ENCODE results near the gene SLC16A2.

DNA sequence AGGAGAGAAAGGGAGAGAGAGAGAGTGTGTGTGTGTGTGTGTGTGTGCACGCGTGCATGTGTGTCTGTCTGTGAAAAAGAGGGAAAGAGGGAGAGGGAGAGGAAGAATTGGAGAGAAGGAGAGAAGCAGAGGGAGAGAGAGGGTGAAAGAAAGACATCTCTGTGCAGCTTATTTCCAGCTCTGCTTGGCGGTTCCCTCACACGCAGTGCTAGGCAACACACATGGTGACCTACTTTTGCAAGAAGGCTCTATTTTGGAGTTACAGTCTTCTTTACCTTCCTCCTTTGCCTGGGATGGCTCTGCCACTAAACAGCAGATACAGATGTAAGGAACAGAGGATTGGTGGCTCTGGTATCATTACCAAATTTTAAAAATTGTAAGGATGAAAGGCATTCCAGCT, 40.1 kb downstream of the SLC16A2 start:
- TF ChIP-seq CTCF (IDR thresholded peaks at IDR 0.05) = no peak
- no peak for TF ChIP-seq POLR2A (IDR thresholded peaks at IDR 0.05)

Data from ovary (tissue), 3 donors.